Measurements from ENCODE around the gene TCF12.

The TCF12 gene

GRCh38 chr15:57095896-57096295 is 177.5 kb downstream of the TCF12 start:
- no peak for DNase-seq

- no peak for DNase-seq
Measured at GRCh38 chr15:57097246-57097645, 178.8 kb downstream of the TCF12 start.

GRCh38 chr15:57097919-57098543 is 179.6 kb downstream of the TCF12 start:
- DNase-seq, result peak; percentile 38 to 63

GRCh38 chr15:57098896-57099295 is 180.5 kb downstream of the TCF12 start:
- DNase-seq, result no peak

- DNase-seq, result peak; percentile 63 to 70
Measured at GRCh38 chr15:57100136-57100539, 181.7 kb downstream of the TCF12 start.

GRCh38 chr15:57102858-57103257 is 184.4 kb downstream of the TCF12 start:
- no peak for DNase-seq

- peak; percentile 48 to 52 for DNase-seq
Measured at GRCh38 chr15:57108296-57108695, 189.9 kb downstream of the TCF12 start.

- DNase-seq, result no peak
Measured at GRCh38 chr15:57109005-57109404, 190.6 kb downstream of the TCF12 start.

- DNase-seq, result no peak
Measured at GRCh38 chr15:57111002-57111401, 192.6 kb downstream of the TCF12 start.

- DNase-seq, result no peak
Measured at GRCh38 chr15:57112178-57112577, 193.7 kb downstream of the TCF12 start.

GRCh38 chr15:57114070-57114469 is 195.6 kb downstream of the TCF12 start:
- DNase-seq, result peak; percentile 15 to 32

GRCh38 chr15:57118013-57118799 is 199.8 kb downstream of the TCF12 start:
- DNase-seq, result no peak

- peak in 1 of 2 donors; percentile 31 for DNase-seq
Measured at GRCh38 chr15:57122080-57122840, 203.8 kb downstream of the TCF12 start.

GRCh38 chr15:57124036-57124435 is 205.6 kb downstream of the TCF12 start:
- no peak for DNase-seq

- DNase-seq, result no peak
Measured at GRCh38 chr15:57129064-57129463, 210.6 kb downstream of the TCF12 start.

- no peak for DNase-seq
Measured at GRCh38 chr15:57130956-57131355, 212.5 kb downstream of the TCF12 start.

GRCh38 chr15:57133127-57133968 is 214.9 kb downstream of the TCF12 start:
- DNase-seq, result no peak

- DNase-seq, result no peak
Measured at GRCh38 chr15:57134071-57134605, 215.7 kb downstream of the TCF12 start.

- DNase-seq, result no peak
Measured at GRCh38 chr15:57134851-57135250, 216.4 kb downstream of the TCF12 start.

GRCh38 chr15:57135800-57136199 is 217.4 kb downstream of the TCF12 start:
- DNase-seq, result no peak

- peak; percentile 35 to 49 for DNase-seq
Measured at GRCh38 chr15:57138349-57138788, 219.9 kb downstream of the TCF12 start.

GRCh38 chr15:57143511-57144078 is 225.2 kb downstream of the TCF12 start:
- no peak for DNase-seq
